Measurements from ENCODE around the gene EEFSEC. TPM values are rescaled to one million over a fixed set of nuclear protein-coding genes. Genes with fewer than 3 reads are reported as not detected.

EEFSEC gene
- polyA plus RNA-seq, 1 donor from 2014 or later: 4.6 TPM

GRCh38 chr3:128355543-128355919 is 202.2 kb downstream of the EEFSEC start:
- Histone ChIP-seq H3K36me3 (ENCODE audit: insufficient read depth, low read length) (no peaks in the 10 kb centered on the region), H3K9ac (ENCODE audit: low read length) (no peak overlapping the region), H2AFZ (ENCODE audit: low read depth, low read length) (no peak overlapping the region), H3K9me2 (ENCODE audit: insufficient read depth, low read length) (no peaks in the 10 kb centered on the region), H3K27me3 (ENCODE audit: insufficient read depth, low read depth, low read length) (no peaks in the 10 kb centered on the region), H3K27ac (ENCODE audit: low read length) (no peak overlapping the region), H3K4me2 (ENCODE audit: low read length) (no peak overlapping the region), H4K20me1 (ENCODE audit: insufficient read depth) (no peaks in the 10 kb centered on the region), H3K79me2 (replicated peaks; ENCODE audit: insufficient read depth, low read length) (no peaks in the 10 kb centered on the region), H3K9me3 (ENCODE audit: low read length) (no peaks in the 10 kb centered on the region), H3K4me3 (ENCODE audit: low read length) (no peak overlapping the region), H3F3A (ENCODE audit: insufficient read depth, low read length, poor library complexity, severe bottlenecking) (no peaks in the 10 kb centered on the region)
- no peak for TF ChIP-seq EZH2 (IDR thresholded peaks at IDR 0.05; ENCODE audit: borderline replicate concordance, insufficient read depth, low read length, poor library complexity, severe bottlenecking)
- TF ChIP-seq SMC3 (conservative IDR thresholded peaks at IDR 0.05; ENCODE audit: poor library complexity): no peak
- no peak for TF ChIP-seq RAD21 (conservative IDR thresholded peaks at IDR 0.05)
- TF ChIP-seq MXI1 (conservative IDR thresholded peaks at IDR 0.05; ENCODE audit: poor library complexity, severe bottlenecking): no peak
- no peak for TF ChIP-seq REST (IDR thresholded peaks at IDR 0.05; ENCODE audit: borderline replicate concordance)
- TF ChIP-seq EP300 (conservative IDR thresholded peaks at IDR 0.05; ENCODE audit: poor library complexity, severe bottlenecking): no peak
- no peak for TF ChIP-seq POLR2AphosphoS5 (IDR thresholded peaks at IDR 0.05)
- TF ChIP-seq CTCF (IDR thresholded peaks at IDR 0.05; ENCODE audit: poor library complexity, severe bottlenecking): no peak
- no peak for TF ChIP-seq TAF1 (IDR thresholded peaks at IDR 0.05; ENCODE audit: low read depth)

- H3K27me3 ChIP-seq (ENCODE audit: insufficient read depth, low read depth, low read length): no peaks in the 10 kb centered on the region
- no peaks in the 10 kb centered on the region for H3F3A ChIP-seq (ENCODE audit: insufficient read depth, low read length, poor library complexity, severe bottlenecking)
- TF ChIP-seq CTCF (IDR thresholded peaks at IDR 0.05; ENCODE audit: poor library complexity, severe bottlenecking) (no peak), SMC3 (conservative IDR thresholded peaks at IDR 0.05; ENCODE audit: poor library complexity) (no peak), RAD21 (conservative IDR thresholded peaks at IDR 0.05) (no peak), MXI1 (conservative IDR thresholded peaks at IDR 0.05; ENCODE audit: poor library complexity, severe bottlenecking) (no peak), EP300 (conservative IDR thresholded peaks at IDR 0.05; ENCODE audit: poor library complexity, severe bottlenecking) (no peak), POLR2AphosphoS5 (IDR thresholded peaks at IDR 0.05) (no peak), EZH2 (IDR thresholded peaks at IDR 0.05; ENCODE audit: borderline replicate concordance, insufficient read depth, low read length, poor library complexity, severe bottlenecking) (no peak), REST (IDR thresholded peaks at IDR 0.05; ENCODE audit: borderline replicate concordance) (no peak), TAF1 (IDR thresholded peaks at IDR 0.05; ENCODE audit: low read depth) (no peak)
- no peak overlapping the region for H3K9ac ChIP-seq (ENCODE audit: low read length)
- no peaks in the 10 kb centered on the region for H3K36me3 ChIP-seq (ENCODE audit: insufficient read depth, low read length)
- H3K9me2 ChIP-seq (ENCODE audit: insufficient read depth, low read length): no peaks in the 10 kb centered on the region
- no peak overlapping the region for H2AFZ ChIP-seq (ENCODE audit: low read depth, low read length)
- H3K9me3 ChIP-seq (ENCODE audit: low read length): no peaks in the 10 kb centered on the region
- H3K27ac ChIP-seq (ENCODE audit: low read length): no peak overlapping the region
- H3K79me2 ChIP-seq (replicated peaks; ENCODE audit: insufficient read depth, low read length): no peaks in the 10 kb centered on the region
- H4K20me1 ChIP-seq (ENCODE audit: insufficient read depth): no peaks in the 10 kb centered on the region
- H3K4me2 ChIP-seq (ENCODE audit: low read length): no peak overlapping the region
- no peak overlapping the region for H3K4me3 ChIP-seq (ENCODE audit: low read length)
These were observed 203.5 kb downstream of the EEFSEC start for GRCh38 chr3:128356822-128357221.

Measured in neural cell (in vitro differentiated cells).